Loucy (cell line): ENCODE results near the gene PCDHGC5.

ENCODE experiments used
- H2AFZ ChIP-seq: fragments of 200-600 bp; sonication (generic); 2 replicates; pipeline ENCODE4 v1.6.0; 2016; ENCODE audit warnings: antibody characterized with exemption, mild to moderate bottlenecking, low read length, moderate library complexity
- H3F3A ChIP-seq: fragments of 200-600 bp; 2 replicates; pipeline ENCODE4 v1.6.0; 2016; ENCODE audit warnings: antibody characterized with exemption, low read depth, mild to moderate bottlenecking
- H3K27me3 ChIP-seq: fragments of 200-600 bp; sonication (generic); 2 replicates; pipeline ENCODE4 v1.6.1; 2014; ENCODE audit warnings: low read length, mild to moderate bottlenecking; ENCODE audit not compliant: insufficient read depth, poor library complexity, severe bottlenecking
- H3K36me3 ChIP-seq: fragments of 200-600 bp; sonication (generic); 2 replicates; pipeline ENCODE4 v1.6.1; 2016; ENCODE audit warnings: low read length; ENCODE audit not compliant: insufficient read depth
- H3K4me1 ChIP-seq: fragments of 200-600 bp; sonication (generic); 2 replicates; pipeline ENCODE4 v1.5.1; 2014; ENCODE audit warnings: low read length, mild to moderate bottlenecking; ENCODE audit not compliant: insufficient read depth, poor library complexity, severe bottlenecking
- H3K4me2 ChIP-seq: fragments of 200-600 bp; sonication (generic); 2 replicates; pipeline ENCODE4 v1.6.0; 2014; ENCODE audit warnings: antibody characterized with exemption, low read length, low read depth, mild to moderate bottlenecking; ENCODE audit not compliant: poor library complexity, severe bottlenecking
- H3K4me3 ChIP-seq: fragments of 200-600 bp; sonication (generic); 2 replicates; pipeline ENCODE4 v1.5.1; 2014; ENCODE audit warnings: low read length, mild to moderate bottlenecking, mixed read lengths; ENCODE audit not compliant: poor library complexity, severe bottlenecking
- H3K79me2 ChIP-seq: fragments of 200-600 bp; sonication (generic); 2 replicates; pipeline ENCODE4 v1.6.1; 2014; ENCODE audit warnings: low read length; ENCODE audit not compliant: insufficient read depth
- H3K9ac ChIP-seq: fragments of 200-600 bp; sonication (generic); 2 replicates; pipeline ENCODE4 v1.6.0; 2014; ENCODE audit warnings: mild to moderate bottlenecking, low read depth, low read length, moderate library complexity; ENCODE audit not compliant: poor library complexity, severe bottlenecking
- H3K9me2 ChIP-seq: fragments of 200-600 bp; sonication (generic); replicated peaks from 2 replicates; pipeline ENCODE4 v1.6.1; 2016; ENCODE audit warnings: low read depth, low read length, mixed read lengths
- H3K9me3 ChIP-seq: fragments of 200-600 bp; sonication (generic); 2 replicates; pipeline ENCODE4 v1.6.1; 2014; ENCODE audit warnings: mild to moderate bottlenecking, antibody characterized with exemption, low read length, low read depth; ENCODE audit not compliant: insufficient read depth
- H4K20me1 ChIP-seq: fragments of 200-600 bp; sonication (generic); 2 replicates; pipeline ENCODE4 v1.6.0; 2014; ENCODE audit warnings: antibody characterized with exemption, low read length, mild to moderate bottlenecking; ENCODE audit not compliant: insufficient read depth, poor library complexity, severe bottlenecking
- EZH2phosphoT487 ChIP-seq: fragments of 200-600 bp; IDR thresholded peaks from 2 replicates; pipeline ENCODE4 v1.6.1; 2018; ENCODE audit warnings: antibody characterized with exemption, mild to moderate bottlenecking, moderate library complexity, borderline replicate concordance
- TF ChIP-seq, protein P1 (sequence below): fragments of 200-600 bp; sonication (generic); conservative IDR thresholded peaks from 2 replicates; pipeline ENCODE4 v1.5.1; 2014; ENCODE audit warnings: mild to moderate bottlenecking, antibody characterized with exemption, low read length

PCDHGC5 gene

DNA sequence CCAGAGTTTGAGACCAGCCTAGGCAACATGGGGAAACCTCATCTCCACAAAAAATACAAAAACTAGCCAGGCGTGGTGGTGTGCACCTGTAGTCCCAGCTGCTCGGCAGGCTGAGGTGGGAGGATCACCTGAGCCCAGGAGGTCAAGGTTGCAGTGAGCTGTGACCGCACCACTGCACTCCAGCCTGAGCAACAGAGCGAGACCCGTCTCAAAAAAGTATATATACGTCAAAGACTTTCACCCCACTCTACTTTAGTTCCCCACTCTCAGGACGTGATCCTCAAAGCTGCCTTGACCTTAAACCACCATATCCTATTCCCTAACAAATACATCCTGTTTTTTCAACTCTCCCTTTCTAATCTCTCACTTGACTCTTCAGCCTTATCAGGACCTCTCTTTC is 41.0 kb downstream of the PCDHGC5 start:
- H3K36me3 ChIP-seq, result peaks cover 99% of the 10 kb centered on the region

DNA sequence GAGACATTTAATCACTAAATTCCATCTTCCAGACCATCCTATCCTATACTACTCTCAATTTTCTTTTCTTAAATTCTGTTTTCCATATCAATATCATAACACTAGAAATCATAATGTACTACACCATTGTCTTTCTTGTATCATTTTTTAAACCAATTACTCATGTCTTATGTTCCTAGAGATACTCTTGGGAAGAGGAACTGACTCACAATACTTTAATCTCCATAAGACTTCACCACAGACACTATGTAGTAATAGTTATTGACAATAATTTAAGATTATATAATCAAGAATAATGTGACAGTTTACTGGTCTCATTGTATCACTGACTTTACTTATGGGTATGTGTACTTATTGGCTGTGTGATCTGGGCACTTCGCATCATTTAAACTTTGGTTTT is 43.8 kb downstream of the PCDHGC5 start:
- Histone ChIP-seq H3K36me3 (peaks cover 93% of the 10 kb centered on the region), H3K79me2 (no peaks in the 10 kb centered on the region), H3K9me2 (no peaks in the 10 kb centered on the region), H3K9ac (no peak overlapping the region), H3F3A (no peaks in the 10 kb centered on the region), H3K4me3 (no peak overlapping the region), H3K27me3 (no peaks in the 10 kb centered on the region), H3K4me2 (no peak overlapping the region), H4K20me1 (no peaks in the 10 kb centered on the region), H3K9me3 (no peaks in the 10 kb centered on the region), H2AFZ (no peak overlapping the region), H3K4me1 (no peaks in the 10 kb centered on the region)
- no peak for TF ChIP-seq EZH2phosphoT487
- TF ChIP-seq, protein P1, sequence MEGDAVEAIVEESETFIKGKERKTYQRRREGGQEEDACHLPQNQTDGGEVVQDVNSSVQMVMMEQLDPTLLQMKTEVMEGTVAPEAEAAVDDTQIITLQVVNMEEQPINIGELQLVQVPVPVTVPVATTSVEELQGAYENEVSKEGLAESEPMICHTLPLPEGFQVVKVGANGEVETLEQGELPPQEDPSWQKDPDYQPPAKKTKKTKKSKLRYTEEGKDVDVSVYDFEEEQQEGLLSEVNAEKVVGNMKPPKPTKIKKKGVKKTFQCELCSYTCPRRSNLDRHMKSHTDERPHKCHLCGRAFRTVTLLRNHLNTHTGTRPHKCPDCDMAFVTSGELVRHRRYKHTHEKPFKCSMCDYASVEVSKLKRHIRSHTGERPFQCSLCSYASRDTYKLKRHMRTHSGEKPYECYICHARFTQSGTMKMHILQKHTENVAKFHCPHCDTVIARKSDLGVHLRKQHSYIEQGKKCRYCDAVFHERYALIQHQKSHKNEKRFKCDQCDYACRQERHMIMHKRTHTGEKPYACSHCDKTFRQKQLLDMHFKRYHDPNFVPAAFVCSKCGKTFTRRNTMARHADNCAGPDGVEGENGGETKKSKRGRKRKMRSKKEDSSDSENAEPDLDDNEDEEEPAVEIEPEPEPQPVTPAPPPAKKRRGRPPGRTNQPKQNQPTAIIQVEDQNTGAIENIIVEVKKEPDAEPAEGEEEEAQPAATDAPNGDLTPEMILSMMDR, result no peak

More for the DNA sequence above, 41.0 kb downstream of the PCDHGC5 start:
- Histone ChIP-seq H3K27me3 (no peaks in the 10 kb centered on the region), H3K79me2 (no peaks in the 10 kb centered on the region), H3K4me3 (no peak overlapping the region), H3K4me2 (no peak overlapping the region), H3K9me3 (no peaks in the 10 kb centered on the region), H3K9ac (no peak overlapping the region), H4K20me1 (no peaks in the 10 kb centered on the region), H3F3A (no peaks in the 10 kb centered on the region), H3K9me2 (no peaks in the 10 kb centered on the region), H2AFZ (no peak overlapping the region), H3K4me1 (no peaks in the 10 kb centered on the region)
- TF ChIP-seq, protein P1, result no peak
- TF ChIP-seq EZH2phosphoT487, result no peak

DNA sequence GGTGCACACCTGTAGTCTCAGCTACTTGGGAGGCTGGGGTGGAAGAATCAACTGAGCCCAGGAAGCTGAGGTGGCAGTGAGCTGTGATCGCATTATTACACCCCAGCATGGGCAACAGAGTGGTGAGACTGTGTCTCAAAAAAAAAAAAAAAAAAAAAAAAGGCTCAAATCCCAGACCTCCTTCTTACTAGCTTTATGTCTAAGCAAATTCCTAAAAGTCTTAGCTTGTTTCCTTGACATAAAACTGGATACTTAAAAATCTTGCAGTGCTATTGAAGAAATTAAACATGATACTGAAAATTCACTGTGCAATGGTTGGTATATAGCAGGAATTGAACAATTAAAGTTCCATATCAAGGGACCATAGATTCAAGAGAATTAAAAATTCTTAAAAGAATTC is 45.0 kb downstream of the PCDHGC5 start:
- Histone ChIP-seq H3K4me2 (no peak overlapping the region), H3K36me3 (peaks cover 82% of the 10 kb centered on the region), H3K79me2 (no peaks in the 10 kb centered on the region), H3K27me3 (no peaks in the 10 kb centered on the region), H3K9ac (no peak overlapping the region), H3K4me3 (no peak overlapping the region), H3F3A (no peaks in the 10 kb centered on the region), H3K4me1 (no peaks in the 10 kb centered on the region), H3K9me2 (no peaks in the 10 kb centered on the region), H3K9me3 (no peaks in the 10 kb centered on the region), H4K20me1 (no peaks in the 10 kb centered on the region), H2AFZ (no peak overlapping the region)
- TF ChIP-seq EZH2phosphoT487, result no peak
- TF ChIP-seq, protein P1, result no peak
